GM23338 (cell line): Measurements from ENCODE around the gene PCK2. TPM values are rescaled to one million over a fixed set of nuclear protein-coding genes. Genes with fewer than 3 reads are reported as not detected.

Experiments
- ATAC-seq: fragments of 200-7000 bp; cut with Tn5 transposase; 3 replicates; pipeline ENCODE4 v1.9.1; 2020
- DNase-seq: peaks from one replicate; pipeline ENCODE4 v3.0.0-alpha.2; 2015; ENCODE audit warnings: low spot score
- H2AFZ ChIP-seq: fragments of 200-600 bp; sonication (generic); 2 replicates; pipeline ENCODE4 v1.8.0; 2016; ENCODE audit warnings: antibody characterized with exemption, mild to moderate bottlenecking, moderate library complexity
- H3F3A ChIP-seq: fragments of 200-600 bp; sonication (generic); replicated peaks from 2 replicates; pipeline ENCODE4 v1.8.0; 2017; ENCODE audit warnings: antibody characterized with exemption, mixed run types, low read depth
- H3K27ac ChIP-seq: fragments of 200-600 bp; sonication (generic); 2 replicates; pipeline ENCODE4 v1.6.1; 2016; ENCODE audit warnings: low read depth
- H3K27me3 ChIP-seq: fragments of 200-600 bp; sonication (generic); 2 replicates; pipeline ENCODE4 v1.8.0; 2016; ENCODE audit warnings: mild to moderate bottlenecking, mixed run types, moderate library complexity; ENCODE audit not compliant: insufficient read depth
- H3K36me3 ChIP-seq: fragments of 200-600 bp; sonication (generic); 2 replicates; pipeline ENCODE4 v1.8.0; 2016; ENCODE audit warnings: mild to moderate bottlenecking; ENCODE audit not compliant: insufficient read depth
- H3K4me1 ChIP-seq: fragments of 200-600 bp; sonication (generic); 2 replicates; pipeline ENCODE4 v1.8.0; 2016; ENCODE audit warnings: mild to moderate bottlenecking, moderate library complexity; ENCODE audit not compliant: insufficient read depth
- H3K4me2 ChIP-seq: fragments of 200-600 bp; sonication (generic); 2 replicates; pipeline ENCODE4 v1.7.1; 2017; ENCODE audit warnings: mixed run types
- H3K4me3 ChIP-seq: fragments of 200-600 bp; sonication (generic); 2 replicates; pipeline ENCODE4 v1.6.1; 2016; ENCODE audit warnings: mixed run types
- H3K79me2 ChIP-seq: fragments of 200-600 bp; sonication (generic); replicated peaks from 2 replicates; pipeline ENCODE4 v1.8.0; 2017; ENCODE audit warnings: mild to moderate bottlenecking; ENCODE audit not compliant: insufficient read depth
- H3K9me2 ChIP-seq: fragments of 200-600 bp; sonication (generic); 2 replicates; pipeline ENCODE4 v1.8.0; 2017; ENCODE audit not compliant: insufficient read depth
- H4K20me1 ChIP-seq: fragments of 200-600 bp; sonication (generic); replicated peaks from 2 replicates; pipeline ENCODE4 v1.8.0; 2017; ENCODE audit warnings: mild to moderate bottlenecking; ENCODE audit not compliant: insufficient read depth
- H3K27ac Mint-ChIP-seq: 2 replicates; pipeline ENCODE4 v1.8.0; 2020; ENCODE audit warnings: inconsistent platforms, mild to moderate bottlenecking, moderate library complexity, mixed read lengths
- H3K27me3 Mint-ChIP-seq: 3 replicates; pipeline ENCODE4 v1.8.0; 2022; ENCODE audit warnings: low read depth, mild to moderate bottlenecking, moderate library complexity, mixed read lengths, inconsistent platforms; ENCODE audit not compliant: insufficient read depth, poor library complexity
- H3K36me3 Mint-ChIP-seq: 3 replicates; pipeline ENCODE4 v1.8.0; 2021; ENCODE audit warnings: low read depth, mild to moderate bottlenecking, inconsistent platforms, moderate library complexity, mixed read lengths
- H3K4me1 Mint-ChIP-seq: 3 replicates; pipeline ENCODE4 v1.8.0; 2020; ENCODE audit warnings: mild to moderate bottlenecking, inconsistent platforms, mixed read lengths
- H3K4me3 Mint-ChIP-seq: 3 replicates; pipeline ENCODE4 v1.8.0; 2021; ENCODE audit warnings: moderate library complexity, mild to moderate bottlenecking, inconsistent platforms, mixed read lengths
- H3K9me3 Mint-ChIP-seq: 3 replicates; pipeline ENCODE4 v1.8.0; 2020; ENCODE audit warnings: moderate library complexity, mild to moderate bottlenecking, inconsistent platforms, mixed read lengths
- CREB1 ChIP-seq: fragments of 250-450 bp; sonication (Bioruptor Pico); IDR thresholded peaks from 2 replicates; pipeline ENCODE4 v1.5.0; 2020; ENCODE audit warnings: low read depth, mild to moderate bottlenecking, moderate library complexity
- CTCF ChIP-seq, 2 experiments: fragments of 200-600 bp in 1 of 2; sonication (generic) in 1 of 2; conservative IDR thresholded peaks; 2 replicates each; pipeline versions ENCODE4 v1.5.1 to v1.6.1; 2016 to 2017; ENCODE audit warnings: antibody characterized with exemption in 2 of 2, low read depth in 2 of 2, mild to moderate bottlenecking in 2 of 2, moderate library complexity in 1 of 2
- ETS1 ChIP-seq: IDR thresholded peaks from 2 replicates; pipeline ENCODE4 v1.6.1; 2016; ENCODE audit warnings: antibody characterized with exemption
- EZH2 ChIP-seq: fragments of 200-600 bp; sonication (generic); IDR thresholded peaks from one replicate; pipeline ENCODE4 v1.8.0; 2017; ENCODE audit warnings: antibody characterized with exemption, mild to moderate bottlenecking, low read depth; ENCODE audit not compliant: unreplicated experiment
- EZH2phosphoT487 ChIP-seq: fragments of 200-600 bp; sonication (generic); IDR thresholded peaks from one replicate; pipeline ENCODE4 v1.8.1; 2018; ENCODE audit warnings: antibody characterized with exemption; ENCODE audit not compliant: unreplicated experiment
- JUNB ChIP-seq: IDR thresholded peaks from one replicate; pipeline ENCODE4 v1.6.1; 2016; ENCODE audit warnings: antibody characterized with exemption; ENCODE audit not compliant: unreplicated experiment
- NANOG ChIP-seq: IDR thresholded peaks from 2 replicates; pipeline ENCODE4 v1.6.1; 2016; ENCODE audit warnings: antibody characterized with exemption, borderline replicate concordance
- POLR2AphosphoS5 ChIP-seq: IDR thresholded peaks from 2 replicates; pipeline ENCODE4 v1.6.1; 2016; ENCODE audit warnings: antibody characterized with exemption, low read depth
- STAT1 ChIP-seq: IDR thresholded peaks from one replicate; pipeline ENCODE4 v1.6.1; 2016; ENCODE audit warnings: antibody characterized with exemption; ENCODE audit not compliant: unreplicated experiment
- ZNF114 ChIP-seq: fragments of 250-450 bp; sonication (Bioruptor Pico); IDR thresholded peaks from 2 replicates; pipeline ENCODE4 v1.5.0; 2020; ENCODE audit warnings: mild to moderate bottlenecking, moderate library complexity
- ZNF331 ChIP-seq: fragments of 250-450 bp; sonication (Bioruptor Pico); IDR thresholded peaks from 2 replicates; pipeline ENCODE4 v1.5.0; 2020; ENCODE audit warnings: low read depth, mild to moderate bottlenecking, moderate library complexity
- polyA plus RNA-seq: library from polyadenylated mRNA; unstranded; fragments of >200 nt; fragmentation: Nextera tagmentation; extraction: Ambion mirVana; gene quantifications from 2 replicates; pipeline ENCODE4 v1.2.1, GENCODE V29; 2016
- total RNA-seq: library from RNA; depleted of rRNA; stranded (reverse); fragments of >200 nt; shearing (Covaris generic); gene quantifications from 2 replicates; pipeline ENCODE4 v1.2.3, GENCODE V29; 2014
- TF ChIP-seq, protein P1 (sequence below): IDR thresholded peaks from one replicate; pipeline ENCODE4 v1.6.1; 2018; ENCODE audit warnings: antibody characterized with exemption; ENCODE audit not compliant: unreplicated experiment
- TF ChIP-seq, protein P2 (sequence below): fragments of 250-450 bp; sonication (Bioruptor Pico); IDR thresholded peaks from 2 replicates; pipeline ENCODE4 v1.5.0; 2020; ENCODE audit warnings: mild to moderate bottlenecking, moderate library complexity

Gene PCK2
- total and polyA plus RNA-seq, 2 experiments from 2014 or later, result 53.5 to 103 TPM

GRCh38 chr14:24055971-24056799, 37.9 kb upstream of the PCK2 start:
- ATAC-seq (no peak), DNase-seq (no peak)
- no peak overlapping the region for H3K27ac Mint-ChIP-seq
- peaks cover 21% of the 10 kb centered on the region for H3K4me1 Mint-ChIP-seq
- no peaks in the 10 kb centered on the region; the same call in 2 of the 3 replicates for H3K9me3 Mint-ChIP-seq
- peaks cover 27% of the 10 kb centered on the region for H3K36me3 Mint-ChIP-seq
- H3K27me3 ChIP-seq, result no peaks in the 10 kb centered on the region
- no peak overlapping the region for H3K4me2 ChIP-seq
- H3K4me3 ChIP-seq, result no peak overlapping the region
- no peaks in the 10 kb centered on the region for H3K36me3 ChIP-seq
- no peak overlapping the region for H2AFZ ChIP-seq
- H4K20me1 ChIP-seq, result no peaks in the 10 kb centered on the region
- no peak overlapping the region for H3K27ac ChIP-seq
- no peak overlapping the region for H3K4me3 Mint-ChIP-seq
- no peaks in the 10 kb centered on the region for H3K79me2 ChIP-seq
- H3K4me1 ChIP-seq, result no peaks in the 10 kb centered on the region
- TF ChIP-seq NANOG, result no peak
- TF ChIP-seq EZH2, result no peak
- no peak for TF ChIP-seq POLR2AphosphoS5
- no peak for TF ChIP-seq JUNB
- no peak for TF ChIP-seq ETS1
- no peak for TF ChIP-seq ZNF114 (CRISPR knock-in tag)
- no peak for TF ChIP-seq ZNF331
- TF ChIP-seq CREB1 (CRISPR knock-in tag), result no peak
- TF ChIP-seq STAT1, result no peak
- TF ChIP-seq CTCF (conservative IDR thresholded peaks at IDR 0.05; ENCODE audit: low read depth in 2 of 2), result no peak
- TF ChIP-seq, protein P1, sequence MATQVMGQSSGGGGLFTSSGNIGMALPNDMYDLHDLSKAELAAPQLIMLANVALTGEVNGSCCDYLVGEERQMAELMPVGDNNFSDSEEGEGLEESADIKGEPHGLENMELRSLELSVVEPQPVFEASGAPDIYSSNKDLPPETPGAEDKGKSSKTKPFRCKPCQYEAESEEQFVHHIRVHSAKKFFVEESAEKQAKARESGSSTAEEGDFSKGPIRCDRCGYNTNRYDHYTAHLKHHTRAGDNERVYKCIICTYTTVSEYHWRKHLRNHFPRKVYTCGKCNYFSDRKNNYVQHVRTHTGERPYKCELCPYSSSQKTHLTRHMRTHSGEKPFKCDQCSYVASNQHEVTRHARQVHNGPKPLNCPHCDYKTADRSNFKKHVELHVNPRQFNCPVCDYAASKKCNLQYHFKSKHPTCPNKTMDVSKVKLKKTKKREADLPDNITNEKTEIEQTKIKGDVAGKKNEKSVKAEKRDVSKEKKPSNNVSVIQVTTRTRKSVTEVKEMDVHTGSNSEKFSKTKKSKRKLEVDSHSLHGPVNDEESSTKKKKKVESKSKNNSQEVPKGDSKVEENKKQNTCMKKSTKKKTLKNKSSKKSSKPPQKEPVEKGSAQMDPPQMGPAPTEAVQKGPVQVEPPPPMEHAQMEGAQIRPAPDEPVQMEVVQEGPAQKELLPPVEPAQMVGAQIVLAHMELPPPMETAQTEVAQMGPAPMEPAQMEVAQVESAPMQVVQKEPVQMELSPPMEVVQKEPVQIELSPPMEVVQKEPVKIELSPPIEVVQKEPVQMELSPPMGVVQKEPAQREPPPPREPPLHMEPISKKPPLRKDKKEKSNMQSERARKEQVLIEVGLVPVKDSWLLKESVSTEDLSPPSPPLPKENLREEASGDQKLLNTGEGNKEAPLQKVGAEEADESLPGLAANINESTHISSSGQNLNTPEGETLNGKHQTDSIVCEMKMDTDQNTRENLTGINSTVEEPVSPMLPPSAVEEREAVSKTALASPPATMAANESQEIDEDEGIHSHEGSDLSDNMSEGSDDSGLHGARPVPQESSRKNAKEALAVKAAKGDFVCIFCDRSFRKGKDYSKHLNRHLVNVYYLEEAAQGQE, result no peak
- TF ChIP-seq, protein P2, sequence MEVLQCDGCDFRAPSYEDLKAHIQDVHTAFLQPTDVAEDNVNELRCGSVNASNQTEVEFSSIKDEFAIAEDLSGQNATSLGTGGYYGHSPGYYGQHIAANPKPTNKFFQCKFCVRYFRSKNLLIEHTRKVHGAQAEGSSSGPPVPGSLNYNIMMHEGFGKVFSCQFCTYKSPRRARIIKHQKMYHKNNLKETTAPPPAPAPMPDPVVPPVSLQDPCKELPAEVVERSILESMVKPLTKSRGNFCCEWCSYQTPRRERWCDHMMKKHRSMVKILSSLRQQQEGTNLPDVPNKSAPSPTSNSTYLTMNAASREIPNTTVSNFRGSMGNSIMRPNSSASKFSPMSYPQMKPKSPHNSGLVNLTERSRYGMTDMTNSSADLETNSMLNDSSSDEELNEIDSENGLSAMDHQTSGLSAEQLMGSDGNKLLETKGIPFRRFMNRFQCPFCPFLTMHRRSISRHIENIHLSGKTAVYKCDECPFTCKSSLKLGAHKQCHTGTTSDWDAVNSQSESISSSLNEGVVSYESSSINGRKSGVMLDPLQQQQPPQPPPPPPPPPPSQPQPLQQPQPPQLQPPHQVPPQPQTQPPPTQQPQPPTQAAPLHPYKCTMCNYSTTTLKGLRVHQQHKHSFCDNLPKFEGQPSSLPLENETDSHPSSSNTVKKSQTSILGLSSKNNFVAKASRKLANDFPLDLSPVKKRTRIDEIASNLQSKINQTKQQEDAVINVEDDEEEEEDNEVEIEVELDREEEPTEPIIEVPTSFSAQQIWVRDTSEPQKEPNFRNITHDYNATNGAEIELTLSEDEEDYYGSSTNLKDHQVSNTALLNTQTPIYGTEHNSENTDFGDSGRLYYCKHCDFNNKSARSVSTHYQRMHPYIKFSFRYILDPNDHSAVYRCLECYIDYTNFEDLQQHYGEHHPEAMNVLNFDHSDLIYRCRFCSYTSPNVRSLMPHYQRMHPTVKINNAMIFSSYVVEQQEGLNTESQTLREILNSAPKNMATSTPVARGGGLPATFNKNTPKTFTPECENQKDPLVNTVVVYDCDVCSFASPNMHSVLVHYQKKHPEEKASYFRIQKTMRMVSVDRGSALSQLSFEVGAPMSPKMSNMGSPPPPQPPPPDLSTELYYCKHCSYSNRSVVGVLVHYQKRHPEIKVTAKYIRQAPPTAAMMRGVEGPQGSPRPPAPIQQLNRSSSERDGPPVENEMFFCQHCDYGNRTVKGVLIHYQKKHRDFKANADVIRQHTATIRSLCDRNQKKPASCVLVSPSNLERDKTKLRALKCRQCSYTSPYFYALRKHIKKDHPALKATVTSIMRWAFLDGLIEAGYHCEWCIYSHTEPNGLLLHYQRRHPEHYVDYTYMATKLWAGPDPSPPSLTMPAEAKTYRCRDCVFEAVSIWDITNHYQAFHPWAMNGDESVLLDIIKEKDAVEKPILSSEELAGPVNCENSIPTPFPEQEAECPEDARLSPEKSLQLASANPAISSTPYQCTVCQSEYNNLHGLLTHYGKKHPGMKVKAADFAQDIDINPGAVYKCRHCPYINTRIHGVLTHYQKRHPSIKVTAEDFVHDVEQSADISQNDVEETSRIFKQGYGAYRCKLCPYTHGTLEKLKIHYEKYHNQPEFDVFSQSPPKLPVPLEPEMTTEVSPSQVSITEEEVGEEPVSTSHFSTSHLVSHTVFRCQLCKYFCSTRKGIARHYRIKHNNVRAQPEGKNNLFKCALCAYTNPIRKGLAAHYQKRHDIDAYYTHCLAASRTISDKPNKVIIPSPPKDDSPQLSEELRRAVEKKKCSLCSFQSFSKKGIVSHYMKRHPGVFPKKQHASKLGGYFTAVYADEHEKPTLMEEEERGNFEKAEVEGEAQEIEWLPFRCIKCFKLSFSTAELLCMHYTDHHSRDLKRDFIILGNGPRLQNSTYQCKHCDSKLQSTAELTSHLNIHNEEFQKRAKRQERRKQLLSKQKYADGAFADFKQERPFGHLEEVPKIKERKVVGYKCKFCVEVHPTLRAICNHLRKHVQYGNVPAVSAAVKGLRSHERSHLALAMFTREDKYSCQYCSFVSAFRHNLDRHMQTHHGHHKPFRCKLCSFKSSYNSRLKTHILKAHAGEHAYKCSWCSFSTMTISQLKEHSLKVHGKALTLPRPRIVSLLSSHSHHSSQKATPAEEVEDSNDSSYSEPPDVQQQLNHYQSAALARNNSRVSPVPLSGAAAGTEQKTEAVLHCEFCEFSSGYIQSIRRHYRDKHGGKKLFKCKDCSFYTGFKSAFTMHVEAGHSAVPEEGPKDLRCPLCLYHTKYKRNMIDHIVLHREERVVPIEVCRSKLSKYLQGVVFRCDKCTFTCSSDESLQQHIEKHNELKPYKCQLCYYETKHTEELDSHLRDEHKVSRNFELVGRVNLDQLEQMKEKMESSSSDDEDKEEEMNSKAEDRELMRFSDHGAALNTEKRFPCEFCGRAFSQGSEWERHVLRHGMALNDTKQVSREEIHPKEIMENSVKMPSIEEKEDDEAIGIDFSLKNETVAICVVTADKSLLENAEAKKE (CRISPR knock-in tag), result no peak
- no peak for TF ChIP-seq EZH2phosphoT487
- no peaks in the 10 kb centered on the region for H3K9me2 ChIP-seq
- no peaks in the 10 kb centered on the region for H3F3A ChIP-seq
- H3K27me3 Mint-ChIP-seq, result peaks cover 16% of the 10 kb centered on the region
